Right atrium auricular region (tissue), 2 donors: Measurements from ENCODE around the gene SIL1. TPM values are rescaled to one million over a fixed set of nuclear protein-coding genes. Genes with fewer than 3 reads are reported as not detected.
"Not testable (repeated sequence)": the region's sequence is repeated elsewhere in the genome, so short reads cannot be mapped to it uniquely, and the experiment has no call there.

ENCODE experiments used
- DNase-seq: peaks from one replicate; pipeline ENCODE4 v3.0.0-alpha.2; 2019; ENCODE audit warnings: low spot score
- H3K27ac ChIP-seq, 2 donors: fragments of 200-600 bp; sonication (generic); 1 replicate in 1 of 2; 2 replicates in 1 of 2; pipeline ENCODE4 v1.5.1; 2016 to 2019
- H3K27me3 ChIP-seq, 2 donors: fragments of 200-600 bp; sonication (generic); one replicate each; pipeline versions ENCODE4 v1.5.1 to v1.6.0; 2017 to 2019
- H3K36me3 ChIP-seq: fragments of 200-600 bp; sonication (generic); one replicate; pipeline ENCODE4 v1.5.1; 2016
- H3K4me1 ChIP-seq, 2 donors: fragments of 200-600 bp; sonication (generic); one replicate each; pipeline versions ENCODE4 v1.5.1 to v1.6.0; 2017 to 2019
- H3K4me3 ChIP-seq, 2 donors: fragments of 200-600 bp; sonication (generic); 1 replicate in 1 of 2; 2 replicates in 1 of 2; pipeline ENCODE4 v1.5.1; 2017 to 2019; ENCODE audit warnings: mild to moderate bottlenecking in 1 of 2, moderate library complexity in 1 of 2
- H3K9me3 ChIP-seq, 2 donors: fragments of 200-600 bp; sonication (generic); one replicate each; pipeline ENCODE4 v1.5.1; 2019
- CTCF ChIP-seq, 2 donors: fragments of 200-600 bp; sonication (generic); IDR thresholded peaks; one replicate each; pipeline ENCODE4 v1.5.1; 2019; ENCODE audit warnings: antibody characterized with exemption in 2 of 2
- total RNA-seq, 2 donors: library from RNA; depleted of rRNA; stranded (reverse); fragments of >200 nt; gene quantifications; one replicate each; pipeline ENCODE4 v1.1.0, GENCODE V29; 2016

Gene SIL1
- total RNA-seq, 2 donors from 2014 or later: 32.7 to 41.3 TPM

GRCh38 chr5:139196296-139196956 lies 1.7 kb downstream of the SIL1 start:
- Histone ChIP-seq H3K4me3 (no peak overlapping the region), H3K4me1 (peaks cover 0 to 16% of the 10 kb centered on the region in 2 donors), H3K9me3 (no peaks in the 10 kb centered on the region), H3K36me3 (no peaks in the 10 kb centered on the region), H3K27ac (no peak overlapping the region), H3K27me3 (no peaks in the 10 kb centered on the region)
- no peak for TF ChIP-seq CTCF (IDR thresholded peaks at IDR 0.05)
- no peak for DNase-seq

GRCh38 chr5:139194486-139194885 lies 3.7 kb downstream of the SIL1 start:
- no peaks in the 10 kb centered on the region for H3K9me3 ChIP-seq
- H3K4me3 ChIP-seq: no peak overlapping the region
- no peak for TF ChIP-seq CTCF (IDR thresholded peaks at IDR 0.05)
- H3K27ac ChIP-seq: no peak overlapping the region
- H3K27me3 ChIP-seq: no peaks in the 10 kb centered on the region
- H3K4me1 ChIP-seq: peaks cover 0 to 24% of the 10 kb centered on the region in 2 donors
- DNase-seq: no peak
- H3K36me3 ChIP-seq: no peaks in the 10 kb centered on the region

GRCh38 chr5:139193928-139194327 lies 4.2 kb downstream of the SIL1 start:
- peaks cover 0 to 26% of the 10 kb centered on the region in 2 donors for H3K4me1 ChIP-seq
- H3K27me3 ChIP-seq: no peaks in the 10 kb centered on the region
- H3K36me3 ChIP-seq: no peaks in the 10 kb centered on the region
- H3K4me3 ChIP-seq: no peak overlapping the region
- H3K27ac ChIP-seq: no peak overlapping the region
- H3K9me3 ChIP-seq: no peaks in the 10 kb centered on the region
- TF ChIP-seq CTCF (IDR thresholded peaks at IDR 0.05): peak in 1 of 2 donors; percentile 18
- no peak for DNase-seq

GRCh38 chr5:139192906-139193305 lies 5.3 kb downstream of the SIL1 start:
- H3K4me1 ChIP-seq: peaks cover 0 to 31% of the 10 kb centered on the region in 2 donors
- not testable (repeated sequence) for H3K4me3 ChIP-seq, H3K27ac ChIP-seq, H3K27me3 ChIP-seq, H3K9me3 ChIP-seq, DNase-seq, H3K36me3 ChIP-seq

GRCh38 chr5:139191954-139192353 lies 6.2 kb downstream of the SIL1 start:
- H3K36me3 ChIP-seq, H3K27ac ChIP-seq, DNase-seq, H3K27me3 ChIP-seq, H3K9me3 ChIP-seq, H3K4me3 ChIP-seq: not testable (repeated sequence)
- peaks cover 0 to 25% of the 10 kb centered on the region in 2 donors for H3K4me1 ChIP-seq

GRCh38 chr5:139190125-139190524 lies 8.0 kb downstream of the SIL1 start:
- no peaks in the 10 kb centered on the region for H3K36me3 ChIP-seq
- peak overlapping the region; percentile 26 to 46 for H3K27ac ChIP-seq
- no peak for DNase-seq
- no peak for TF ChIP-seq CTCF (IDR thresholded peaks at IDR 0.05)
- H3K4me1 ChIP-seq: peaks cover 0 to 33% of the 10 kb centered on the region in 2 donors
- no peak overlapping the region for H3K4me3 ChIP-seq
- H3K27me3 ChIP-seq: no peaks in the 10 kb centered on the region
- H3K9me3 ChIP-seq: no peaks in the 10 kb centered on the region
